Left ventricle myocardium inferior (tissue), 1 donor: ENCODE results near the gene CYGB. TPM values are rescaled to one million over a fixed set of nuclear protein-coding genes. Genes with fewer than 3 reads are reported as not detected.

Experiments used
- DNase-seq: peaks from one replicate; pipeline ENCODE4 v3.0.0-alpha.2; 2020
- H3K27ac ChIP-seq: fragments of 200-600 bp; replicated peaks from 2 replicates; pipeline ENCODE4 v1.8.0; 2021
- H3K27me3 ChIP-seq: fragments of 200-600 bp; 2 replicates; pipeline ENCODE4 v1.8.0; 2021; ENCODE audit warnings: low read depth
- H3K36me3 ChIP-seq: fragments of 200-600 bp; 2 replicates; pipeline ENCODE4 v1.8.0; 2021
- H3K4me1 ChIP-seq: fragments of 200-600 bp; 2 replicates; pipeline ENCODE4 v1.8.0; 2021
- H3K4me3 ChIP-seq: fragments of 200-600 bp; 2 replicates; pipeline ENCODE4 v1.8.0; 2021; ENCODE audit warnings: mild to moderate bottlenecking, moderate library complexity
- H3K9me3 ChIP-seq: fragments of 200-600 bp; replicated peaks from 2 replicates; pipeline ENCODE4 v1.8.0; 2021
- CTCF ChIP-seq: fragments of 200-600 bp; IDR thresholded peaks from 2 replicates; pipeline ENCODE4 v1.8.0; 2021; ENCODE audit warnings: antibody characterized with exemption, mild to moderate bottlenecking, borderline replicate concordance
- intact Hi-C: fragments of 100-400 bp; cut with micrococcal nuclease; formaldehyde crosslinking; loops from one replicate; pipeline ENCODE4 v1.11.0; 2022
- total RNA-seq: library from RNA; stranded (reverse); fragmentation: NEBNext Ultra II Directional; extraction: Animal tissue kit (Norgen Biotek cat#: 25700); gene quantifications from one replicate; pipeline ENCODE4 v1.2.1, GENCODE V29; 2021
- donor health status: DM: no; HTN: yes; CAD: no; lungs with severe emphysema.

Gene CYGB
- total RNA-seq, 1 donor from 2014 or later = 24.1 TPM

GRCh38 chr17:76544546-76545365 lies 7.2 kb upstream of the CYGB start:
- H3K4me1 ChIP-seq = peaks cover 80% of the 10 kb centered on the region
- peak; percentile 74 for DNase-seq
- TF ChIP-seq CTCF = no peak

GRCh38 chr17:76543826-76544545 lies 6.5 kb upstream of the CYGB start:
- no peaks in the 10 kb centered on the region for H3K36me3 ChIP-seq
- no peaks in the 10 kb centered on the region for H3K27me3 ChIP-seq
- intact Hi-C loops = no loop called here
- peaks cover 87% of the 10 kb centered on the region for H3K4me1 ChIP-seq
- TF ChIP-seq CTCF = no peak
- no peak for DNase-seq
- peak overlapping the region; percentile 47 for H3K4me3 ChIP-seq
- H3K27ac ChIP-seq = peak overlapping the region; percentile 94
- H3K9me3 ChIP-seq = no peaks in the 10 kb centered on the region

More at GRCh38 chr17:76544546-76545365, 7.2 kb upstream of the CYGB start:
- H3K36me3 ChIP-seq = no peaks in the 10 kb centered on the region
- no peaks in the 10 kb centered on the region for H3K27me3 ChIP-seq
- no peaks in the 10 kb centered on the region for H3K9me3 ChIP-seq
- intact Hi-C loops = no loop called here
- H3K27ac ChIP-seq = peak overlapping the region; percentile 94
- peak overlapping the region; percentile 47 for H3K4me3 ChIP-seq

DNA sequence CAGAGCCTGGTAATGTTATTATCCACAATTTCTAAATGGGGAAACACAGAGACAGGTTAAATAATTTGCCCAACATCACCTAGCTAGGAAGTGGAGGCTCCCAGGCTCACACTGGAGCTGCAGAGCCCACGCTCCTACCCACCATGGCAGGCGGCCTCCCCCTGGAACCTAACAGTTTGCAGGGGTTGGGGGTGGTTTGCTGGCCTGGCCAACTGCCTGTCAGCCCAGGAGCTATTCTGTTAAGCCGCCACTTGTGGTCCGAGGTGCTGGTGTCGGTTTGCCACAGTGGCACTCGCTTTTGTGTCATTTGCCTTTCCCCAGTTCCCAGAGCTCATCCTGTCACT lies 5.9 kb upstream of the CYGB start:
- Histone ChIP-seq H3K36me3 (no peaks in the 10 kb centered on the region), H3K27me3 (peaks cover 3% of the 10 kb centered on the region), H3K4me3 (peak overlapping the region; percentile 47), H3K27ac (peak overlapping the region; percentile 94), H3K4me1 (peaks cover 92% of the 10 kb centered on the region), H3K9me3 (no peaks in the 10 kb centered on the region)
- intact Hi-C loops = no loop called here
- no peak for TF ChIP-seq CTCF
- peak; percentile 21 for DNase-seq

GRCh38 chr17:76542984-76543383 lies 5.5 kb upstream of the CYGB start:
- Histone ChIP-seq H3K4me3 (no peak overlapping the region), H3K27ac (peak overlapping the region; percentile 94), H3K36me3 (no peaks in the 10 kb centered on the region), H3K9me3 (no peaks in the 10 kb centered on the region), H3K27me3 (peaks cover 8% of the 10 kb centered on the region), H3K4me1 (peaks cover 93% of the 10 kb centered on the region)
- intact Hi-C loops = no loop called here
- TF ChIP-seq CTCF = no peak
- peak; percentile 6 for DNase-seq

- Histone ChIP-seq H3K4me1 (peaks cover 95% of the 10 kb centered on the region), H3K9me3 (no peaks in the 10 kb centered on the region), H3K27me3 (peaks cover 12% of the 10 kb centered on the region), H3K36me3 (no peaks in the 10 kb centered on the region), H3K27ac (peak overlapping the region; percentile 94), H3K4me3 (no peak overlapping the region)
- DNase-seq = peak; percentile 9
- TF ChIP-seq CTCF = no peak
- intact Hi-C loops = no loop called here
Measured at GRCh38 chr17:76542566-76542971, 5.1 kb upstream of the CYGB start.
